ENCODE data around the gene DENND4C.

DNA sequence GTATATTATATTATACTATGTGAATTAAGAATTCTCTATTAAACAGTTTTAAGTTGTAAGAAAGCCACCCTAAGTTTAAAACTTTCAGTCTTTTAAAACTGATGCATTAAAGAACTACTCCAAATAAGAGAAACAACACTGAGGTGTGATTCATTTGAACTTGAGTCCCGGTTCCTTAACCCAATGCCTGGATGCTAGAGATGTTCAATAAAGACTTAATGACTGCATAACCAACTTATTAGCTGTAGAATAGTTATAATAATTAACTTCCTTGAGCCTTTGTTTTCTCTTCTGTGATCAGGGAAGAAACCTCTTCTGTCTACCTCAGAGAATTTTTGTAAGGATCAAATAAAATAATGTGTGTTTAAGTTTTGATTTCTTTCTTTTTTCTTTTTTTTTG is 45.3 kb upstream of the DENND4C start:
- TF ChIP-seq EZH2 (optimal IDR thresholded peaks at IDR 0.05; ENCODE audit: low read depth, low read length) = no peak
- TF ChIP-seq, protein P1, sequence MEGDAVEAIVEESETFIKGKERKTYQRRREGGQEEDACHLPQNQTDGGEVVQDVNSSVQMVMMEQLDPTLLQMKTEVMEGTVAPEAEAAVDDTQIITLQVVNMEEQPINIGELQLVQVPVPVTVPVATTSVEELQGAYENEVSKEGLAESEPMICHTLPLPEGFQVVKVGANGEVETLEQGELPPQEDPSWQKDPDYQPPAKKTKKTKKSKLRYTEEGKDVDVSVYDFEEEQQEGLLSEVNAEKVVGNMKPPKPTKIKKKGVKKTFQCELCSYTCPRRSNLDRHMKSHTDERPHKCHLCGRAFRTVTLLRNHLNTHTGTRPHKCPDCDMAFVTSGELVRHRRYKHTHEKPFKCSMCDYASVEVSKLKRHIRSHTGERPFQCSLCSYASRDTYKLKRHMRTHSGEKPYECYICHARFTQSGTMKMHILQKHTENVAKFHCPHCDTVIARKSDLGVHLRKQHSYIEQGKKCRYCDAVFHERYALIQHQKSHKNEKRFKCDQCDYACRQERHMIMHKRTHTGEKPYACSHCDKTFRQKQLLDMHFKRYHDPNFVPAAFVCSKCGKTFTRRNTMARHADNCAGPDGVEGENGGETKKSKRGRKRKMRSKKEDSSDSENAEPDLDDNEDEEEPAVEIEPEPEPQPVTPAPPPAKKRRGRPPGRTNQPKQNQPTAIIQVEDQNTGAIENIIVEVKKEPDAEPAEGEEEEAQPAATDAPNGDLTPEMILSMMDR (IDR thresholded peaks at IDR 0.05; ENCODE audit: low read length) = no peak
- no peak for TF ChIP-seq EZH2phosphoT487 (IDR thresholded peaks at IDR 0.05; ENCODE audit: low read length)
